ENCODE data around the gene CYP2U1.
"Not testable (repeated sequence)": the region's sequence is repeated elsewhere in the genome, so short reads cannot be mapped to it uniquely, and the experiment has no call there.

The CYP2U1 gene

GRCh38 chr4:107922486-107923473, 8.6 kb upstream of the CYP2U1 start:
- no peak for DNase-seq (ENCODE audit: low spot score)

GRCh38 chr4:107925713-107926112, 5.6 kb upstream of the CYP2U1 start:
- DNase-seq (ENCODE audit: low spot score) = not testable (repeated sequence)

- not testable (repeated sequence) for DNase-seq (ENCODE audit: low spot score)
Measured at GRCh38 chr4:107926875-107927274, 4.5 kb upstream of the CYP2U1 start.

GRCh38 chr4:107931775-107932321, 499 bp downstream of the CYP2U1 start:
- DNase-seq (ENCODE audit: low spot score) = no peak

GRCh38 chr4:107935246-107935645, 3.9 kb downstream of the CYP2U1 start:
- no peak for DNase-seq (ENCODE audit: low spot score)

GRCh38 chr4:107937040-107937439, 5.7 kb downstream of the CYP2U1 start:
- DNase-seq (ENCODE audit: low spot score) = no peak

- DNase-seq (ENCODE audit: low spot score) = no peak
Measured at GRCh38 chr4:107939307-107939706, 8.0 kb downstream of the CYP2U1 start.

GRCh38 chr4:107945809-107946208, 14.5 kb downstream of the CYP2U1 start:
- DNase-seq (ENCODE audit: low spot score) = no peak

GRCh38 chr4:107950746-107951540, 19.6 kb downstream of the CYP2U1 start:
- no peak for DNase-seq (ENCODE audit: low spot score)

- no peak for DNase-seq (ENCODE audit: low spot score)
Measured at GRCh38 chr4:107951551-107951950, 20.2 kb downstream of the CYP2U1 start.

- DNase-seq (ENCODE audit: low spot score) = no peak
Measured at GRCh38 chr4:107956011-107956410, 24.7 kb downstream of the CYP2U1 start.

GRCh38 chr4:107966903-107967302, 35.6 kb downstream of the CYP2U1 start:
- no peak for DNase-seq (ENCODE audit: low spot score)

- not testable (repeated sequence) for DNase-seq (ENCODE audit: low spot score)
Measured at GRCh38 chr4:107967519-107967918, 36.2 kb downstream of the CYP2U1 start.

- not testable (repeated sequence) for DNase-seq (ENCODE audit: low spot score)
Measured at GRCh38 chr4:107967921-107968320, 36.6 kb downstream of the CYP2U1 start.

- no peak for DNase-seq (ENCODE audit: low spot score)
Measured at GRCh38 chr4:107970063-107970798, 38.9 kb downstream of the CYP2U1 start.

GRCh38 chr4:107972605-107973004, 41.3 kb downstream of the CYP2U1 start:
- no peak for DNase-seq (ENCODE audit: low spot score)

GRCh38 chr4:107974523-107974922, 43.2 kb downstream of the CYP2U1 start:
- DNase-seq (ENCODE audit: low spot score) = no peak

GRCh38 chr4:107977482-107977881, 46.1 kb downstream of the CYP2U1 start:
- DNase-seq (ENCODE audit: low spot score) = no peak

- DNase-seq (ENCODE audit: low spot score) = no peak
Measured at GRCh38 chr4:107977966-107978705, 46.8 kb downstream of the CYP2U1 start.

- DNase-seq (ENCODE audit: low spot score) = no peak
Measured at GRCh38 chr4:107978716-107979451, 47.5 kb downstream of the CYP2U1 start.
